Left cardiac atrium (tissue), 4 donors: ENCODE results near the gene RPUSD2. TPM values are rescaled to one million over a fixed set of nuclear protein-coding genes. Genes with fewer than 3 reads are reported as not detected.

Experiments
- ATAC-seq, 2 donors: fragments of 200-7000 bp; cut with Tn5 transposase; one replicate each; pipeline ENCODE4 v1.9.1; 2020; ENCODE audit warnings: mild to moderate bottlenecking in 2 of 2, moderate library complexity in 2 of 2
- DNase-seq: peaks from one replicate; pipeline ENCODE4 v3.0.0-alpha.2; 2020
- intact Hi-C, 2 donors: fragments of 100-400 bp; cut with DNase I; formaldehyde crosslinking; loops; one replicate each; pipeline versions ENCODE4 v1.14.1 to v1.15.1; 2022 to 2023
- total RNA-seq, 2 donors: library from RNA; stranded (reverse); fragmentation: NEBNext Ultra II Directional; extraction: Animal tissue kit (Norgen Biotek cat#: 25700); gene quantifications; one replicate each; pipeline ENCODE4 v1.2.1, GENCODE V29; 2021
- donor health status: DM: no; HTN: yes; CAD: no.
- donor health status: DM: no; HTN: yes; CAD: no; lungs with severe emphysema.
- donor health status: DM: yes; HTN: yes; CAD: no.
- donor health status: Dilated cardiomyopathy.

RPUSD2 gene
- total RNA-seq, 2 donors from 2014 or later: 7.9 to 11.3 TPM

DNA sequence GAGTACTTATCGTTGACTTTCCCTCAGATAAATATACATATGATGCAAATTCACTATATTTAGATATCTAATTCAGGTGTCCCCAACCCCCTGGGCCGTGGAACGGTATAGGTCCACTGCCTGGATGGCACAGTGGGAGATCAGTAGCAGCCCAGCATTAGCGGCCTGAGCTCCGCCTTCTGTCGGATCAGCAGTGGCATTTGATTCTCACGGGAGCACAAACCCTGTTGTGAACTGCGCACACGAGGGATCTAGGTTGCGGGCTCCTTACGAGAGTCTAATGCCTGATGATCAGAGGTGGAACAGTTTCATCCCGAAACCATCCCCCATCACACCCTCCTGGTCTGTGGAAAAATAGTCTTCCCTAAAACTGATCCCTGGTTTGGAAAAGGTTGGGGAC, 31.9 kb downstream of the RPUSD2 start:
- ATAC-seq (no peak), DNase-seq (no peak)
- intact Hi-C loops: no loop called here

DNA sequence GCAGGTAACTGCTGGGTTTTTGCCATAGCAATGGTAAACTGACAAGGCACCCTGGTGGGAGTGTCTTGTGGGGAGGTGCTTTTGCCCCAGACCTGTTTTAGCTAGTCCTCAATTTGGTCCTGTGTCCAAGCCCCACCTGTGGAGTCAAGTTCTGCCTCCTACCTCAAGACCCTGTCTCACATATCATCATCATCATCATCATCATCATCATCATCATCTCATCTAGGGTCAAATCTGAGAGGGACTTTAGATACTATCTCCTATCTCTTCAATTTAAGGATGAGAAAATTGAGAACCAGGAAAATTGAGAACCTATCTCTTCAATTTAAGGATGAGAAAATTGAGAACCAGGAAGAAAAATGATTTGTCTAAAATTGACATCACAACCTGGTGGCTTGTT, 34.8 kb downstream of the RPUSD2 start:
- no peak for ATAC-seq
- intact Hi-C loops: no loop called here

DNA sequence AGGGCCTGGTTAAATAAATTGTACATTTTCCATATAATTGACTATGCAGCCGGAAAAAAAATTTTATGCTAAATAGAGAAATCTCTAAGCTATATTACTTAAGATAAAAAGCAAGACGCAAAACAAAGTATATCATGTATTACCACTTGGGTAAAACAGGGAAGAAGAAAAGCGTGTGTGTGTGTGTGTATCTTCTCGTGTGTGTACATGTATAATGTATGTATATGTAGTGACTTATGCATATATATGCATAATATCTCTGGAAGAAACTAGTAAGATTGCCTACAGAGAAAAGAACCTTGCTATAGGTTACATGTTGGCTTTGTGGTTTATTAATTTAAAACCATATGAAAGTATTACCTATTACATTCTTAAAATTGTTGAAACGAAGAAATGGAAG, 44.0 kb downstream of the RPUSD2 start:
- intact Hi-C loops: no loop called here
- ATAC-seq (no peak), DNase-seq (no peak)

More for the DNA sequence above, 34.8 kb downstream of the RPUSD2 start:
- DNase-seq: no peak

DNA sequence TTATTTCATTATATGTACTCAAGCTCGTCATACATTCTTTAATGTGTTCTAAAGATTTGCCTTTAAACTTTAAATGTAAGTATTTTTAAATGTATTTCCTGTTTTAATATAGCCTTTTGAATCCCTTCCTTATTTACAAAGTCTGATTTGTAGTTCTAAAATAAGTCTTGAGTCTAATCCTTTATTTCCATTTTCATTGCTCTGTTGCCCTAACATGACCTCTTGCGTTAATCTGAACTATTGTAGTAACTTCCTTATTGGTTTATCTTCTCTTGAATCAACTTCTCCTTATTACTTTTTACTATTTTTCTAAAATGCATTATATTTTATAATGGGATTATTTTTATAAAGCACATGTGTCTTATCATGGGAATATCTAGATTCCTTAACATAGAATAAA, 48.9 kb downstream of the RPUSD2 start:
- ATAC-seq (no peak), DNase-seq (no peak)
- intact Hi-C loops: no loop called here

DNA sequence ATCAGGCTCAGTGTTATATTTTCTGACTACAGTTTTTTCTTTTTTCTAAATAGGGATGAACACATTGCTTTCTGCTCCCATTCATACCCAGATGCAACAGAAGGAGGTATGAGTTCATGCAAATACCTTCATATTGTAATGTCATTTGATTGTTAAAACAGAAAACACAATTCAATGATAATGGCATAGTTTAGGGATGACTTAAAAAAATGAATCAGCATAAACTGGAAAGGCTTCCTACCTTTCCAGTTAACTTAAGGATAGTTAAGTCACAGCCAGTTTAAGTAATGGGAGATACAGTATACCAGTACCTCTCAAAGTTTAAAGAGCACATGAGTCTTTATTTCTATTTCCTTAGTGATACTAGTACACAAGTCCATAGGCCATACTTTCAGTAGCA, 49.8 kb downstream of the RPUSD2 start:
- DNase-seq: no peak

DNA sequence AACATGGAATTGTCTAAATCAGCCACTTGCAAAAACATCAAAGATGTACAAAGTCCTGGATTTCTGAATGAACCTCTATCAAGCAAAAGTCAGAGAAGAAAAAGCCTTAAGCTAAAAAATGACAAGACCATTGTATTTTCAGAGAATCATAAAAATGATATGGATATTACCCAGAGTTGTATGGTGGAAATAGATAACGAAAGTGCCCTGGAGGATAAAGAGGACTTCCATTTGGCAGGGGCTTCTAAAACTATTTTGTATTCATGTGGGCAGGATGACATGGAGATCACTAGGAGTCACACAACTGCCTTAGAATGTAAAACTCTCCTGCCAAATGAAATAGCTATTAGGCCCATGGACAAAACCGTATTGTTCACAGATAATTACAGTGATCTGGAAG, 54.3 kb downstream of the RPUSD2 start:
- intact Hi-C loops: no loop called here
- no peak for DNase-seq

More for the DNA sequence above, 49.8 kb downstream of the RPUSD2 start:
- no peak for ATAC-seq
- intact Hi-C loops: no loop called here

More for the DNA sequence above, 54.3 kb downstream of the RPUSD2 start:
- no peak for ATAC-seq

Other genes starting within 250 kb of the RPUSD2 start
- gene INAFM2, start 245.6 kb upstream of the RPUSD2 start, total RNA-seq: 10 to 100 TPM; 53.4 to 76.6 TPM
- 10 to 100 TPM; 72.1 to 83.8 TPM for gene CCDC9B, start 228.4 kb upstream of the RPUSD2 start, total RNA-seq
- gene PHGR1, start 218.3 kb upstream of the RPUSD2 start, total RNA-seq: not detected
- gene DISP2, start 211.1 kb upstream of the RPUSD2 start, total RNA-seq: 1 to 10 TPM in 1 of 2 donors, under 1 TPM in 1; 0.31 to 6.5 TPM
- 1 to 10 TPM; 7.2 to 8.0 TPM for gene KNSTRN, start 186.6 kb upstream of the RPUSD2 start, total RNA-seq
- gene IVD, start 163.5 kb upstream of the RPUSD2 start, total RNA-seq: 10 to 100 TPM; 58.4 to 63.4 TPM
- gene BAHD1, start 128.3 kb upstream of the RPUSD2 start, total RNA-seq: 10 to 100 TPM; 14.5 to 14.8 TPM
- 10 to 100 TPM in 1 of 2 donors, 1 to 10 TPM in 1; 9.9 to 10.7 TPM for gene CHST14, start 98.3 kb upstream of the RPUSD2 start, total RNA-seq
- 10 to 100 TPM; 16.9 to 22.7 TPM for gene CCDC32, start 4.3 kb upstream of the RPUSD2 start, total RNA-seq
- gene KNL1, start 24.9 kb downstream of the RPUSD2 start, total RNA-seq: 1 to 10 TPM in 1 of 2 donors, under 1 TPM in 1; 0.55 to 1.1 TPM
- 1 to 10 TPM in 1 of 2 donors, under 1 TPM in 1; 0.97 to 2.6 TPM for gene RAD51, start 125.9 kb downstream of the RPUSD2 start, total RNA-seq
- gene RMDN3, start 186.0 kb downstream of the RPUSD2 start, total RNA-seq: 10 to 100 TPM; 20.7 to 23.8 TPM
- gene GCHFR, start 194.8 kb downstream of the RPUSD2 start, total RNA-seq: 10 to 100 TPM in 1 of 2 donors, 1 to 10 TPM in 1; 6.5 to 18.2 TPM
- under 1 TPM; 0.26 to 0.32 TPM for gene C15orf62, start 200.7 kb downstream of the RPUSD2 start, total RNA-seq
- gene ZFYVE19, start 237.8 kb downstream of the RPUSD2 start, total RNA-seq: 10 to 100 TPM; 12.7 to 26.8 TPM
- gene DNAJC17, start 238.2 kb downstream of the RPUSD2 start, total RNA-seq: 10 to 100 TPM; 18.8 to 19.2 TPM